ENCODE measurements around the gene GTF3C5.
"Not testable (repeated sequence)": the region's sequence is repeated elsewhere in the genome, so short reads cannot be mapped to it uniquely, and the experiment has no call there.

The GTF3C5 gene

GRCh38 chr9:133088146-133088750 is 57.5 kb downstream of the GTF3C5 start:
- Mint-ChIP-seq H3K4me3 (no peak overlapping the region), H3K36me3 (ENCODE audit: low read depth) (no peaks in the 10 kb centered on the region)

GRCh38 chr9:133088756-133089155 is 58.0 kb downstream of the GTF3C5 start:
- Mint-ChIP-seq H3K27ac (no peak overlapping the region), H3K27me3 (no peaks in the 10 kb centered on the region), H3K4me3 (no peak overlapping the region), H3K36me3 (ENCODE audit: low read depth) (no peaks in the 10 kb centered on the region), H3K9me3 (no peaks in the 10 kb centered on the region), H3K4me1 (ENCODE audit: low read depth) (no peaks in the 10 kb centered on the region)
- no peak for DNase-seq

More at GRCh38 chr9:133088146-133088750, 57.5 kb downstream of the GTF3C5 start:
- Mint-ChIP-seq H3K27me3 (no peaks in the 10 kb centered on the region), H3K4me1 (ENCODE audit: low read depth) (no peaks in the 10 kb centered on the region), H3K27ac (no peak overlapping the region), H3K9me3 (no peaks in the 10 kb centered on the region)
- no peak for DNase-seq

GRCh38 chr9:133089271-133089671 is 58.5 kb downstream of the GTF3C5 start:
- no peak for DNase-seq
- no peaks in the 10 kb centered on the region for H3K4me1 Mint-ChIP-seq (ENCODE audit: low read depth)
- no peak overlapping the region for H3K27ac Mint-ChIP-seq
- H3K4me3 Mint-ChIP-seq: no peak overlapping the region
- H3K36me3 Mint-ChIP-seq (ENCODE audit: low read depth): no peaks in the 10 kb centered on the region
- H3K9me3 Mint-ChIP-seq: no peaks in the 10 kb centered on the region
- H3K27me3 Mint-ChIP-seq: no peaks in the 10 kb centered on the region

- H3K4me1 Mint-ChIP-seq (ENCODE audit: low read depth): no peaks in the 10 kb centered on the region
- no peaks in the 10 kb centered on the region for H3K9me3 Mint-ChIP-seq
- H3K4me3 Mint-ChIP-seq: no peak overlapping the region
- H3K27me3 Mint-ChIP-seq: no peaks in the 10 kb centered on the region
- DNase-seq: no peak
- no peak overlapping the region for H3K27ac Mint-ChIP-seq
- H3K36me3 Mint-ChIP-seq (ENCODE audit: low read depth): no peaks in the 10 kb centered on the region
Measured at GRCh38 chr9:133090187-133090586, 59.4 kb downstream of the GTF3C5 start.

DNA sequence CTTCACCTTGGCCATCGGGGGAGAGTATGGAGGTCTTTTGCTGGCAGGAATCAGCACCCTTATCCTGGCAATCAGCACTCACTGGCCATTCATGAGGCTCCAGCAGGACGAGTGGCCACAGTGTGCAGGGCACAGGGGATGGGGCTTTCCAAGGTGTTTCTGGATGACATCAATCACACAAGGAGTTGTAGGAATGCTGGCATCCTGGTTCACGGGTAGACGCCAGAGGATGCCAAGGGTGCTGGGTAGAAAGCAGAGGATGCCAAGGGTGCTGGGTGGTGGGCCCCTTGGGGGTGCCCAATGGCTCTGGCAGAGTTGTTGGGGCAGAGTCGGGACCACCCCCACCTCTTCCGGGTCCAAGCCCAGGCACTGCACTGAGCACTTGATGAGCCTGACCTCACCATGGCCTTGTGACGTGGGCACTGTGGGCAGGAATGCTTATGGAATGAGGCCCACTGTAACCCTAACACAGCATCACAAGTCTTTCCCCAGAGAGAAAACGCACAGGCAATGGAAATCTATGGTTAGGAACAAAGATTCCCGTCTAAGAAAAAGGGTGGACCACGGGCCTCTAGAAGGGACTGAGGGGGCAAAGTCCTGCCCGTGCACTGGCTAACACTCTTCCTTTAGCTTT is 60.1 kb downstream of the GTF3C5 start:
- no peak for DNase-seq
- Mint-ChIP-seq H3K4me1 (ENCODE audit: low read depth) (no peaks in the 10 kb centered on the region), H3K9me3 (peaks cover under 1% of the 10 kb centered on the region), H3K4me3 (no peak overlapping the region), H3K27ac (no peak overlapping the region), H3K27me3 (no peaks in the 10 kb centered on the region), H3K36me3 (ENCODE audit: low read depth) (peaks cover 2% of the 10 kb centered on the region)

DNA sequence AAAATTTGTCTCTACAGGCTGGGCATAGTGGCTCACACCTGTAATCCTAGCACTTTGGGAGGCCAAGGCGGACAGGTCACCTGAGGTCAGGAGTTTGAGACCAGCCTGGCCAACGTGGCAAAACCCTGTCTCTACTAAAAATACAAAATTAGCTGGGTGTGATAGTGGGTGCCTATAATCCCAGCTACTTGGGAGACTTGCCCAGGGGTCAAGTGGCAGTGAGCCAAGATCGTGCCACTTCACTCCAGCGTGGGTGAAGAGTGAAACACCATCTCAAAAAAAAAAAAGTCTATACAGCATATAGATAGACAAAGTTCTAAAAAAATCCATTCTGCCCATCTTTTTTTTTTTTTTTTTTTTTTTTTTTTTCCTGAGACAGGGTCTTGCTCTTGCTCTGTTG is 63.6 kb downstream of the GTF3C5 start:
- H3K9me3 Mint-ChIP-seq: peaks cover 17% of the 10 kb centered on the region
- H3K27me3 Mint-ChIP-seq; H3K4me1 Mint-ChIP-seq (ENCODE audit: low read depth); H3K27ac Mint-ChIP-seq; DNase-seq; H3K4me3 Mint-ChIP-seq: not testable (repeated sequence)
- peaks cover 37% of the 10 kb centered on the region for H3K36me3 Mint-ChIP-seq (ENCODE audit: low read depth)

- H3K36me3 Mint-ChIP-seq (ENCODE audit: low read depth): peaks cover 43% of the 10 kb centered on the region
- H3K9me3 Mint-ChIP-seq: peaks cover 17% of the 10 kb centered on the region
- no peak for DNase-seq
- H3K4me1 Mint-ChIP-seq (ENCODE audit: low read depth): no peaks in the 10 kb centered on the region
- H3K27ac Mint-ChIP-seq: no peak overlapping the region
- H3K27me3 Mint-ChIP-seq: no peaks in the 10 kb centered on the region
- H3K4me3 Mint-ChIP-seq: no peak overlapping the region
Measured at GRCh38 chr9:133094842-133095393, 64.1 kb downstream of the GTF3C5 start.

DNA sequence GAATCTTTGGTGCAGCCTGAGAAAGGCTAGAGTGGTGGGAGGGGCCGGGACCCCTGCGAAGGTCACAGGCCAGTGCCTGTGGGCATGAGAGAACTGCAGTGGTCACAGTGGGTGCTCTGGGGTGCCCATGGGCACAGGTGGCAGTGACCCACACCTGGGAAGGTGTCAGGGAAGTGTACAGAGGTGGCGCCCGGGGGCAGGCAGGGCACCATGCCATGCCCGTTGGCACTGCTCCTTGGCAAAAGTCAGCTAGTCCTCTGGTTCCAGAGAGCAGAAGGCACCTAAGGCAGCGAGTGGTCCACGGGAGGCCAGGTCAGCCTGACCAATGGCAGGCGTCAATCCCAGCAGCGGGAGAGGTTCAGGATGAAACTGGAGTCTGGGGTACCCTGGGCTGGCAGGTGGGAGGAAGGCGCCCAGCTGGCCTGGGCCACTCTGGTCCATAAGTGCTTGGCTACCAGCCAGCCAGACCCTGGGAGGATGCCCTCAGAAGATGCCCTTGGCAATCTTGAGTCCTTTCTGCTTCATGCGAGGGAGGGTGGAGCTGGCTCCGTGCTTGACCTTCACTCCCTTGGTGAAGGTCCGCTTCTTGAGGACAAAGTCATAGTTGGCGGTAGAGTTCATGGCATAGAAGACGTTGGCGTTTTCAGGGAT is 67.4 kb downstream of the GTF3C5 start:
- H3K36me3 Mint-ChIP-seq (ENCODE audit: low read depth): peaks cover 76% of the 10 kb centered on the region
- no peak overlapping the region for H3K4me3 Mint-ChIP-seq
- DNase-seq: no peak
- H3K4me1 Mint-ChIP-seq (ENCODE audit: low read depth): no peaks in the 10 kb centered on the region
- no peaks in the 10 kb centered on the region for H3K27me3 Mint-ChIP-seq
- no peak overlapping the region for H3K27ac Mint-ChIP-seq
- H3K9me3 Mint-ChIP-seq: peaks cover 17% of the 10 kb centered on the region

DNA sequence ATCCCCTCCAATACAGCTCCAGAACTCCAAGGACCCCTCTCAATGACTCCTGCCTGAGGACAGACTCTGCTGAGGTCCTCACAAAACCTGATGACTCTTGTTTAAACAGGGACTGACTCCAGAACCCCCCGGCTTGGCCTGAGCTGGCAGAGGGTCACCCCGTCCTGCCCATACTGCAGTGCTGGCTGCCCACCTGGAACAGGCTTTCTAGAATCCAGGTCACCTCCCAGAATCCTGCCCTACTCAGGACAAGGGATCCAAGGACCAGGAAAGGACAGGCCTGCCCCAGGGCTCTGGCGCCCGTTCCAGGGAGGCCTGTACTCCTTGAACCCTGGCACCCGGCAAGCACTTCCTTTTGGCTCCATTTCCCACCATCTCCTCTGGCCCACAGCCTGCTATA is 68.1 kb downstream of the GTF3C5 start:
- Mint-ChIP-seq H3K4me3 (no peak overlapping the region), H3K27ac (no peak overlapping the region), H3K36me3 (ENCODE audit: low read depth) (peaks cover 79% of the 10 kb centered on the region), H3K9me3 (peaks cover 17% of the 10 kb centered on the region), H3K27me3 (no peaks in the 10 kb centered on the region), H3K4me1 (ENCODE audit: low read depth) (no peaks in the 10 kb centered on the region)
- no peak for DNase-seq

GRCh38 chr9:133099726-133100505 is 69.1 kb downstream of the GTF3C5 start:
- Mint-ChIP-seq H3K4me3 (no peak overlapping the region), H3K4me1 (ENCODE audit: low read depth) (no peaks in the 10 kb centered on the region), H3K27me3 (no peaks in the 10 kb centered on the region), H3K9me3 (peaks cover 17% of the 10 kb centered on the region), H3K36me3 (ENCODE audit: low read depth) (peaks cover 86% of the 10 kb centered on the region), H3K27ac (no peak overlapping the region)
- DNase-seq: no peak

DNA sequence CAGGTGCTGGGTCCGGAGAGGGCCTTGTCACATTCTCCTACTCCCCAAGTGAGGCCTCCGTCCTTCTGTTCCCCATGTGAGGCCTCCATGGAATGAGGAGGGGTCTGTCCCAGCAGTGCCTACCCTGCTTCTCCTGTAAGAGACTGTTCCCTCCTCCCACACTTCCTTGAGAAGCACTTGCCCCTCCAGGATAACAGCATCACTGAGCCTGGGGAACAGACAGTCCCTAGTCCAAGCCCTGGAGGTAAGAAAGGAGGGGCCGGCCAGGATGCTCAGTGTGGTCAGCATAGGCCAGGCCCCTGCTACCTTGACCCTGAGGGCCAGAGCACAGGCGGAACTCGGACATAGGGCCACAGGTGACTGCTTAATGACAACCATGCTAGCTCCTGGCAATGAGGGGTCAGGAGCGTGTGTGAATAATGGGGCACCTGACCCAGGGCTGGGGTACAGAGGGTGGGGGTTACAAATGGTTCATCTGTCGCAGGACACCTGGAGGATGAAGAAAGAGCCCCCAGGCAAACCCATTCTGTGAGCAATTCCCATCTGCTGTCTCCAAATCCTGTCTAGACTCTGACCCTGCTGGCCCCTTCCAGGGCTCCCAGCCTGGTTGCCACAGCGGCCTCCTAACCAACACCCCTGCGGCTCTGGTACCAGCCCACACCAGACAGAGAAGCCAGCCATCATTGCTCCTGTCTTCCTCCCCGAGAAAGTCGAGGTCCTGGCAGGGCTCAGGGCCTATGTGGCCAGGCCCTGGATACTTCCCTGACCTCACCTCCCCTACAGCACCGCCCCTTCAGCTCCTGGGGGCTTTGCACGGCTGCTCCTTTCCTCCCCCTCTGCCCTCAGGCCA is 69.9 kb downstream of the GTF3C5 start:
- Mint-ChIP-seq H3K27ac (no peak overlapping the region), H3K9me3 (peaks cover 17% of the 10 kb centered on the region), H3K36me3 (ENCODE audit: low read depth) (peaks cover 91% of the 10 kb centered on the region), H3K4me3 (no peak overlapping the region), H3K27me3 (no peaks in the 10 kb centered on the region), H3K4me1 (ENCODE audit: low read depth) (no peaks in the 10 kb centered on the region)
- DNase-seq: no peak

- Mint-ChIP-seq H3K27ac (no peak overlapping the region), H3K9me3 (peaks cover 9% of the 10 kb centered on the region), H3K36me3 (ENCODE audit: low read depth) (peaks cover 92% of the 10 kb centered on the region), H3K4me3 (no peak overlapping the region), H3K27me3 (no peaks in the 10 kb centered on the region), H3K4me1 (ENCODE audit: low read depth) (no peaks in the 10 kb centered on the region)
- DNase-seq: no peak
Measured at GRCh38 chr9:133101356-133102189, 70.8 kb downstream of the GTF3C5 start.
